OCI-LY1 (cell line): ENCODE measurements around the gene ZDHHC12.

Experiments
- H2AFZ ChIP-seq: fragments of 200-600 bp; sonication (generic), shearing (Covaris generic); 2 replicates; pipeline ENCODE4 v1.6.0; 2014; ENCODE audit warnings: antibody characterized with exemption, mild to moderate bottlenecking, low read length
- H3F3A ChIP-seq: fragments of 200-600 bp; sonication (generic), shearing (Covaris generic); 2 replicates; pipeline ENCODE4 v1.6.0; 2014; ENCODE audit warnings: mild to moderate bottlenecking, antibody characterized with exemption, low read length, moderate library complexity; ENCODE audit not compliant: insufficient read depth
- H3K27ac ChIP-seq: fragments of 200-600 bp; sonication (generic); 2 replicates; pipeline ENCODE4 v1.5.1; 2014; ENCODE audit warnings: low read length, mixed run types, mild to moderate bottlenecking, low read depth; ENCODE audit not compliant: poor library complexity, severe bottlenecking
- H3K27me3 ChIP-seq: fragments of 200-600 bp; sonication (generic); 2 replicates; pipeline ENCODE4 v1.6.0; 2014; ENCODE audit warnings: antibody characterized with exemption, mild to moderate bottlenecking, low read length, moderate library complexity; ENCODE audit not compliant: insufficient read depth
- H3K36me3 ChIP-seq: fragments of 200-600 bp; sonication (generic); 2 replicates; pipeline ENCODE4 v1.6.1; 2014; ENCODE audit warnings: mild to moderate bottlenecking, antibody characterized with exemption, low read length, moderate library complexity, mixed read lengths; ENCODE audit not compliant: insufficient read depth
- H3K4me1 ChIP-seq: fragments of 200-600 bp; sonication (generic); 2 replicates; pipeline ENCODE4 v1.5.1; 2014; ENCODE audit warnings: mild to moderate bottlenecking, low read length, moderate library complexity; ENCODE audit not compliant: insufficient read depth, severe bottlenecking
- H3K4me2 ChIP-seq: fragments of 200-600 bp; sonication (generic), shearing (Covaris generic); 2 replicates; pipeline ENCODE4 v1.6.1; 2014; ENCODE audit warnings: low read length
- H3K4me3 ChIP-seq: fragments of 200-600 bp; sonication (generic); 2 replicates; pipeline ENCODE4 v1.5.1; 2014; ENCODE audit warnings: low read length, low read depth, mild to moderate bottlenecking, mixed read lengths; ENCODE audit not compliant: poor library complexity, severe bottlenecking
- H3K79me2 ChIP-seq: fragments of 200-600 bp; shearing (Covaris generic); 2 replicates; pipeline ENCODE4 v1.6.1; 2016; ENCODE audit warnings: mixed run types, low read length, mixed read lengths; ENCODE audit not compliant: insufficient read depth
- H3K9ac ChIP-seq: fragments of 200-600 bp; sonication (generic), shearing (Covaris generic); 2 replicates; pipeline ENCODE4 v1.6.1; 2014; ENCODE audit warnings: mild to moderate bottlenecking, low read length, mixed read lengths
- H3K9me2 ChIP-seq: fragments of 200-600 bp; sonication (generic), shearing (Covaris generic); 2 replicates; pipeline ENCODE4 v1.6.1; 2014; ENCODE audit warnings: low read depth, mild to moderate bottlenecking, low read length, mixed read lengths
- H3K9me3 ChIP-seq: fragments of 200-600 bp; shearing (Covaris generic); 2 replicates; pipeline ENCODE4 v1.6.1; 2014; ENCODE audit warnings: low read length, mixed read lengths
- H4K20me1 ChIP-seq: fragments of 200-600 bp; sonication (generic), shearing (Covaris generic); 2 replicates; pipeline ENCODE4 v1.6.0; 2016; ENCODE audit warnings: mild to moderate bottlenecking, low read length; ENCODE audit not compliant: insufficient read depth
- CTCF ChIP-seq: fragments of 200-600 bp; sonication (generic), shearing (Covaris generic); IDR thresholded peaks from 2 replicates; pipeline ENCODE4 v1.5.1; 2017; ENCODE audit warnings: mild to moderate bottlenecking, antibody characterized with exemption, low read length, moderate library complexity, mixed read lengths
- EZH2 ChIP-seq: fragments of 200-600 bp; sonication (generic), shearing (Covaris generic); IDR thresholded peaks from 2 replicates; pipeline ENCODE4 v1.8.0; 2017; ENCODE audit warnings: borderline replicate concordance, mixed run types, mild to moderate bottlenecking, antibody characterized with exemption, low read length, moderate library complexity, mixed read lengths

ZDHHC12 gene

GRCh38 chr9:128712451-128713410 lies 11.2 kb downstream of the ZDHHC12 start:
- H3K9me2 ChIP-seq = no peaks in the 10 kb centered on the region
- H3K9ac ChIP-seq = no peak overlapping the region
- H3K36me3 ChIP-seq = peaks cover 36% of the 10 kb centered on the region
- H3K4me1 ChIP-seq = no peaks in the 10 kb centered on the region
- no peak overlapping the region for H3K4me2 ChIP-seq
- H3K4me3 ChIP-seq = no peak overlapping the region
- H3K79me2 ChIP-seq = no peaks in the 10 kb centered on the region
- TF ChIP-seq CTCF (no peak), EZH2 (no peak)
- H4K20me1 ChIP-seq = no peaks in the 10 kb centered on the region
- H3K27ac ChIP-seq = no peak overlapping the region
- no peaks in the 10 kb centered on the region for H3K27me3 ChIP-seq
- no peak overlapping the region for H2AFZ ChIP-seq
- no peaks in the 10 kb centered on the region for H3F3A ChIP-seq
- H3K9me3 ChIP-seq = no peaks in the 10 kb centered on the region

DNA sequence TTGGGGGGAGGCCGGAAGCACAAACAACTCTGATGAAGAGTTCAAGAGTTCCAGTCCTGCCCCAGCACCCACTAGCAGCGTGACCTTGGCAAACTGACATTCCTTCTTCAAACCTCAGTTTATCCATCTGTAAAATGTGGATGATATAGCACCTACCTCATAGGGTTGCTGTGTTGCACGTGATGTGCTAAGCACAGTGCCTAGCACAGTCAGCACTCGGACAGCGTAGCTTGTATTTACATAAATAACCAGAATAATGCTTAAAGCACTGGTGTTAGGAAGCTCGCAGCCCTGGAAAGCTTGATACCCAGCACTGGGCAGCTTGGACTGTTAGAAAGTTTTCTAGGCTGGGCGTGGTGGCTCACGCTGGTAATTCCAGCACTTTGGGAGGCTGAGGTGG lies 16.5 kb downstream of the ZDHHC12 start:
- Histone ChIP-seq H3K9me3 (no peaks in the 10 kb centered on the region), H3K27me3 (no peaks in the 10 kb centered on the region), H3K79me2 (no peaks in the 10 kb centered on the region), H3K9me2 (no peaks in the 10 kb centered on the region), H3K36me3 (peaks cover 32% of the 10 kb centered on the region), H3K4me1 (peaks cover 21% of the 10 kb centered on the region), H3F3A (no peaks in the 10 kb centered on the region), H2AFZ (no peak overlapping the region), H3K27ac (no peak overlapping the region), H4K20me1 (no peaks in the 10 kb centered on the region), H3K4me2 (no peak overlapping the region), H3K9ac (no peak overlapping the region), H3K4me3 (no peak overlapping the region)
- TF ChIP-seq EZH2 (no peak), CTCF (no peak)

DNA sequence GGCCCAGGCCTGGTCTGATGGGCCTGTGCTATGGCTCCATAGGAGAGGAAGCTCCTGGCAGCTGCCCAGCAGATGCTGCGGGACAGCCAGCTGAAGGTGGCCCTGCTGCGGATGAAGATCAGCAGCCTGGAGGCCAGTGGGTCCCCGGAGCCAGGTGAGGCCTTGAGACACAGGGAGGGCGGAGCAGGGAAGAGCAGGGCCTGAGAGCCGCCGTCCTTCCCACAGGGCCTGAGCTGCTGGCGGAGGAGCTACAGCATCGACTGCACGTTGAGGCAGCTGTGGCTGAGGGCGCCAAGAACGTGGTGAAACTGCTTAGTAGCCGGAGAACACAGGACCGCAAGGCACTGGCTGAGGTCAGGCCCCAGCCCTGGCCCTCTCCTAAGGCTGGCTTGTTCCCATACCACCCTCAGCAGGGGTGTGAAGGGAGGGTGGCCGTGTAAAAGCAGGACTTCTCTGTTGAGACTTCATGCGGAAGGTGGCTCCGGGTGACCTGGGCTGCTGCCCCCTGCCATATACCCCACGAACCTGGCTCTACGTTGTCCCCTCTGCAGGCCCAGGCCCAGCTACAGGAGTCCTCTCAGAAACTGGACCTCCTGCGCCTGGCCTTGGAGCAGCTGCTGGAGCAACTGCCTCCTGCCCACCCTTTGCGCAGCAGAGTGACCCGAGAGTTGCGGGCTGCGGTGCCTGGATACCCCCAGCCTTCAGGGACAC lies 17.1 kb downstream of the ZDHHC12 start:
- Histone ChIP-seq H3K4me3 (no peak overlapping the region), H3K4me2 (no peak overlapping the region), H2AFZ (no peak overlapping the region), H3K27me3 (no peaks in the 10 kb centered on the region), H3K9me3 (no peaks in the 10 kb centered on the region), H3K9ac (no peak overlapping the region), H3K79me2 (no peaks in the 10 kb centered on the region), H3K36me3 (peaks cover 32% of the 10 kb centered on the region), H3K4me1 (peaks cover 24% of the 10 kb centered on the region), H3K27ac (no peak overlapping the region), H4K20me1 (no peaks in the 10 kb centered on the region), H3F3A (no peaks in the 10 kb centered on the region), H3K9me2 (no peaks in the 10 kb centered on the region)
- TF ChIP-seq EZH2 (no peak), CTCF (no peak)
